ENCODE measurements around the gene GRK1. TPM values are rescaled to one million over a fixed set of nuclear protein-coding genes. Genes with fewer than 3 reads are reported as not detected.

Gene GRK1
- total and polyA plus RNA-seq, 8 donors, result 0.02 to 0.04 TPM; not detected in 6

- H3K4me1 ChIP-seq, result no peaks in the 10 kb centered on the region
- H3K4me3 ChIP-seq, result no peak overlapping the region
- no peaks in the 10 kb centered on the region for H3K9me3 ChIP-seq
- no peak for ATAC-seq
- H3K27me3 ChIP-seq, result no peaks in the 10 kb centered on the region
- 87 to 88% methylated on average over 15 to 16 of the region's 16 CpGs for WGBS, 2 donors
- intact Hi-C loops (cut with DNase I), result no loop called here
- TF ChIP-seq CTCF (IDR thresholded peaks at IDR 0.05), result no peak
- H3K36me3 ChIP-seq, result no peaks in the 10 kb centered on the region
- FAIRE-seq, result no peak
- DNase-seq, result peak in 2 of 6 donors; percentile 44 to 74
- H3K27ac ChIP-seq, result no peak overlapping the region
Observed at GRCh38 chr13:113728571-113729054, 61.6 kb downstream of the GRK1 start.

GRCh38 chr13:113729187-113730019 is 62.4 kb downstream of the GRK1 start:
- no peak for TF ChIP-seq CTCF (IDR thresholded peaks at IDR 0.05)
- ATAC-seq, result no peak
- FAIRE-seq, result no peak
- intact Hi-C loops (cut with DNase I), result no loop called here
- H3K9me3 ChIP-seq, result no peaks in the 10 kb centered on the region
- H3K27ac ChIP-seq, result no peak overlapping the region
- DNase-seq, result peak in 2 of 6 donors; percentile 58 to 77
- 40 to 43% methylated on average over 33 to 34 of the region's 34 CpGs for WGBS, 2 donors
- no peaks in the 10 kb centered on the region for H3K27me3 ChIP-seq
- H3K4me3 ChIP-seq, result no peak overlapping the region
- H3K36me3 ChIP-seq, result no peaks in the 10 kb centered on the region
- no peaks in the 10 kb centered on the region for H3K4me1 ChIP-seq

GRCh38 chr13:113730258-113730691 is 63.3 kb downstream of the GRK1 start:
- H3K9me3 ChIP-seq, result no peaks in the 10 kb centered on the region
- WGBS, 2 donors, result 35 to 49% methylated on average over 21 of the region's 21 CpGs
- DNase-seq (peak in 2 of 6 donors; percentile 55 to 66), FAIRE-seq (no peak), ATAC-seq (no peak)
- H3K36me3 ChIP-seq, result no peaks in the 10 kb centered on the region
- no peak overlapping the region for H3K27ac ChIP-seq
- H3K4me1 ChIP-seq, result no peaks in the 10 kb centered on the region
- no peak overlapping the region for H3K4me3 ChIP-seq
- TF ChIP-seq CTCF (IDR thresholded peaks at IDR 0.05), result no peak
- H3K27me3 ChIP-seq, result no peaks in the 10 kb centered on the region
- intact Hi-C loops (cut with DNase I), result no loop called here

GRCh38 chr13:113730831-113731191 is 63.8 kb downstream of the GRK1 start:
- Histone ChIP-seq H3K4me1 (no peaks in the 10 kb centered on the region), H3K36me3 (no peaks in the 10 kb centered on the region), H3K27me3 (no peaks in the 10 kb centered on the region), H3K27ac (no peak overlapping the region), H3K4me3 (no peak overlapping the region), H3K9me3 (no peaks in the 10 kb centered on the region)
- DNase-seq, result peak in 1 of 6 donors; percentile 29
- no peak for FAIRE-seq
- ATAC-seq, result no peak
- WGBS, 2 donors, result 86 to 89% methylated on average over 4 of the region's 4 CpGs
- no peak for TF ChIP-seq CTCF (IDR thresholded peaks at IDR 0.05)
- intact Hi-C loops (cut with DNase I), result no loop called here

Data from pancreas (tissue), 10 donors.